Activated T-helper 17 cell treated with anti-CD3 and anti-CD28 coated beads, Interleukin-2, amount 50 U/mL, for 72 hours (primary cell): ENCODE data around the gene SERPINB1. TPM values are rescaled to one million over a fixed set of nuclear protein-coding genes. Genes with fewer than 3 reads are reported as not detected.

Experiments used
- ATAC-seq: fragments of 150-1000 bp; cut with Tn5 transposase; replicated peaks from 2 replicates; pipeline ENCODE4 v1.10.0; 2021; ENCODE audit warnings: mild to moderate bottlenecking, moderate library complexity
- H3K27ac Mint-ChIP-seq: one replicate; pipeline ENCODE4 v1.8.0; 2022; ENCODE audit warnings: mixed read lengths
- H3K27me3 Mint-ChIP-seq: one replicate; pipeline ENCODE4 v1.8.0; 2022; ENCODE audit warnings: mixed read lengths
- H3K36me3 Mint-ChIP-seq: one replicate; pipeline ENCODE4 v1.8.0; 2022; ENCODE audit warnings: low read depth, mild to moderate bottlenecking, mixed read lengths
- H3K4me1 Mint-ChIP-seq: one replicate; pipeline ENCODE4 v1.8.0; 2022; ENCODE audit warnings: mixed read lengths
- H3K4me3 Mint-ChIP-seq: one replicate; pipeline ENCODE4 v1.8.0; 2022; ENCODE audit warnings: mild to moderate bottlenecking, mixed read lengths
- H3K9me3 Mint-ChIP-seq: one replicate; pipeline ENCODE4 v1.8.0; 2022; ENCODE audit warnings: mixed read lengths
- total RNA-seq, 2 donors: library from RNA; stranded (reverse); gene quantifications; one replicate each; pipeline ENCODE4 v1.2.3, GENCODE V29; 2022

Gene SERPINB1
- total RNA-seq, 2 donors from 2014 or later, result 33.4 to 67.8 TPM

GRCh38 chr6:2823104-2823850 lies 18.4 kb downstream of the SERPINB1 start:
- no peaks in the 10 kb centered on the region for H3K4me1 Mint-ChIP-seq
- no peak overlapping the region for H3K27ac Mint-ChIP-seq
- no peak overlapping the region for H3K4me3 Mint-ChIP-seq
- H3K36me3 Mint-ChIP-seq, result no peaks in the 10 kb centered on the region
- ATAC-seq, result no peak
- no peaks in the 10 kb centered on the region for H3K9me3 Mint-ChIP-seq
- H3K27me3 Mint-ChIP-seq, result no peaks in the 10 kb centered on the region

- Mint-ChIP-seq H3K4me3 (no peak overlapping the region), H3K36me3 (no peaks in the 10 kb centered on the region), H3K27ac (no peak overlapping the region), H3K4me1 (peaks cover 5% of the 10 kb centered on the region), H3K9me3 (no peaks in the 10 kb centered on the region), H3K27me3 (no peaks in the 10 kb centered on the region)
- ATAC-seq, result no peak
These were observed 20.1 kb downstream of the SERPINB1 start for GRCh38 chr6:2821554-2821953.

DNA sequence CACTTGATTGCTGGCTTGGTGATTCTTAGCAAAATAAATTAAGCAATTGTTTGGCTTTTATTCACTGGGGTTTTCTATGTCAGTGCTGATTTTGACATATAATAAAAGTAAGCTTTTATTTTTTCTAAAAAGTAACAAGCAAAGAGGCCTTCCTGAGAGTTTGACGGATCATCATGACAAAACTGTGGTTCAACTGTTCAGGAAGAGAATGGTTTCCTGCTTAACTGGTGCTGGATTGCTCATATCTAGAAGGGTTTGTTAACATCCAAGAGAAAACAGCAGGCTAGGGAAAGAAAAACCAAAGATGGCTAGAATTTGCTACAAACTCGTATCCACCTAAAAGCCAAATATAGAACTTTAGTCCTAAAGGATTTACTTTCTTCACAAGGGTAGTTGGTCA lies 21.2 kb downstream of the SERPINB1 start:
- H3K4me3 Mint-ChIP-seq, result no peak overlapping the region
- no peak overlapping the region for H3K27ac Mint-ChIP-seq
- ATAC-seq, result no peak
- H3K9me3 Mint-ChIP-seq, result no peaks in the 10 kb centered on the region
- H3K36me3 Mint-ChIP-seq, result no peaks in the 10 kb centered on the region
- no peaks in the 10 kb centered on the region for H3K27me3 Mint-ChIP-seq
- H3K4me1 Mint-ChIP-seq, result peaks cover 5% of the 10 kb centered on the region

DNA sequence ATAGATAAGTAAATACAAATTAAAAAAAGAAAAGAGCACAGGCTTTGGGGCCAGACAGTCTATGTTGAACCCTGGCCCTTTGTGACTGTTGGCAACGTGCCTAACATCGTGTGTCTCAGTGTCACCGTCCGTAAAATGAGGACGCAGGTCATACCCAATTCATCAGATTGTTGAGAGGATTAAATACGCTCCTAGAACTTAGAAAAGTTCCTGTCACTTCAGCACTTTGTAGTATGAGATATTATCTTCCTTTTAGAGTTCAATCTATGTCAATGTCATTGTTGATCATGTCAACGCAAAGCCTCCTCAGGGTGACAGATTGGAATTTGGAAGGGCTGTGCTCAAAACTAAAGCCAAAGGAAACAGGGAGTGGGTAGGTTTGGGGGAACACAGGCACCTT lies 21.7 kb downstream of the SERPINB1 start:
- Mint-ChIP-seq H3K4me3 (no peak overlapping the region), H3K9me3 (no peaks in the 10 kb centered on the region), H3K27ac (no peak overlapping the region)

GRCh38 chr6:2819115-2819514 lies 22.5 kb downstream of the SERPINB1 start:
- Mint-ChIP-seq H3K27ac (no peak overlapping the region), H3K36me3 (no peaks in the 10 kb centered on the region), H3K4me1 (peaks cover 5% of the 10 kb centered on the region), H3K9me3 (no peaks in the 10 kb centered on the region), H3K4me3 (no peak overlapping the region), H3K27me3 (no peaks in the 10 kb centered on the region)
- no peak for ATAC-seq

More for the DNA sequence above, 21.7 kb downstream of the SERPINB1 start:
- ATAC-seq, result no peak
- Mint-ChIP-seq H3K36me3 (no peaks in the 10 kb centered on the region), H3K27me3 (no peaks in the 10 kb centered on the region), H3K4me1 (peaks cover 5% of the 10 kb centered on the region)

GRCh38 chr6:2818593-2818992 lies 23.1 kb downstream of the SERPINB1 start:
- Mint-ChIP-seq H3K27ac (peak overlapping the region; percentile 11), H3K4me1 (peaks cover 5% of the 10 kb centered on the region), H3K27me3 (no peaks in the 10 kb centered on the region), H3K4me3 (no peak overlapping the region), H3K36me3 (no peaks in the 10 kb centered on the region), H3K9me3 (peaks cover 3% of the 10 kb centered on the region)
- peak; percentile 47 for ATAC-seq

DNA sequence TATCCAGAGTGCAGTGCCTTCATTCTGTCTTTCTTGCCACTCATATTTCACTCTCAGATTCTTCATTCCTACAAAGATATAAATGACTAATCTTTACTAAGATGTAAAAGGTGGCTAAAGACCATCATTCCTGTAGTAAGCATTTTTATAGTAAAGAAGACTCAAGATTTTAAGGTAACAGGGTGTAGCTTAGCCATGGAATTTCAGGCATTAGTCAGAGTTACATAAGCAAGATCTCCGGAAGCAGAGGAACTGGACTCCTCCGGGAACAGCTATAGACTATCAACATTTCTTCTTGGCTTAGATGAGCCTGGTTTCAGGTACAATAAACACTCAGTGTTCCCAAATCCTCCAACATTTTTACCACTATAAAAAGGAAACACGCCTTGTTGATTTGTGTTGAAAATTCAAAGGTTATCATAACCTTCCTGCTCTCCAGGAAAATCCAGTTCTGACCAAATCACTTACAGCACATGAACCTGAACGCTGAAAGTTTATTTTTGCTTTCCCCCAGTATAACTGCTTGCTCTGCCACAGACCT lies 23.7 kb downstream of the SERPINB1 start:
- no peaks in the 10 kb centered on the region for H3K27me3 Mint-ChIP-seq
- peaks cover 3% of the 10 kb centered on the region for H3K9me3 Mint-ChIP-seq
- H3K4me1 Mint-ChIP-seq, result peaks cover 5% of the 10 kb centered on the region
- peak; percentile 75 for ATAC-seq
- H3K36me3 Mint-ChIP-seq, result no peaks in the 10 kb centered on the region
- H3K27ac Mint-ChIP-seq, result peak overlapping the region; percentile 11
- no peak overlapping the region for H3K4me3 Mint-ChIP-seq

- Mint-ChIP-seq H3K4me1 (peaks cover 5% of the 10 kb centered on the region), H3K4me3 (no peak overlapping the region), H3K9me3 (peaks cover 3% of the 10 kb centered on the region), H3K36me3 (no peaks in the 10 kb centered on the region), H3K27me3 (no peaks in the 10 kb centered on the region), H3K27ac (no peak overlapping the region)
- no peak for ATAC-seq
These were observed 25.5 kb downstream of the SERPINB1 start for GRCh38 chr6:2816158-2816557.

DNA sequence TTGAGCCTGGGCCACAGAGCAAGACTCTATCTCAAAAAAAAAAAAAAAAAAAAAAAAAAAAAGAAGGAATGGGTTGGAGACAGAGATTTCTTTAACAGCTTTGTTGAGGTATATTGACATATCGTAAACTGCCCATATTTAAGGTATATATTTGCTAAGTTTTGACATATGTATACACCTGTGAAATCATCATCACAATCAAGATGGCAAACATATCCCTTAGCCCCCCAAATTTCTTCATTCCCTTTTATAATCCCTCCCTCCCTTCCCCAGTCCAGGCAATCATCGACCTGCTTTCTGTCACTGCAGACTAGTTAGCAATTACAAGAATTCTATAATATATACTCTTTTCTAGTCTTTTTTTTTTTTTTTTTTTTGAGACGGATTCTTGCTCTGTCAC lies 29.0 kb downstream of the SERPINB1 start:
- no peaks in the 10 kb centered on the region for H3K36me3 Mint-ChIP-seq
- no peak overlapping the region for H3K4me3 Mint-ChIP-seq
- peaks cover 15% of the 10 kb centered on the region for H3K4me1 Mint-ChIP-seq
- ATAC-seq, result no peak
- peaks cover 3% of the 10 kb centered on the region for H3K9me3 Mint-ChIP-seq
- no peak overlapping the region for H3K27ac Mint-ChIP-seq
- no peaks in the 10 kb centered on the region for H3K27me3 Mint-ChIP-seq

GRCh38 chr6:2810092-2810671 lies 31.5 kb downstream of the SERPINB1 start:
- peaks cover 3% of the 10 kb centered on the region for H3K9me3 Mint-ChIP-seq
- peaks cover 10% of the 10 kb centered on the region for H3K4me1 Mint-ChIP-seq
- no peaks in the 10 kb centered on the region for H3K27me3 Mint-ChIP-seq
- peak; percentile 93 for ATAC-seq
- H3K36me3 Mint-ChIP-seq, result no peaks in the 10 kb centered on the region
- H3K4me3 Mint-ChIP-seq, result no peak overlapping the region
- H3K27ac Mint-ChIP-seq, result peak overlapping the region; percentile 13

- Mint-ChIP-seq H3K36me3 (no peaks in the 10 kb centered on the region), H3K27me3 (no peaks in the 10 kb centered on the region), H3K4me3 (no peak overlapping the region), H3K9me3 (peaks cover 3% of the 10 kb centered on the region), H3K4me1 (peaks cover 10% of the 10 kb centered on the region), H3K27ac (no peak overlapping the region)
- no peak for ATAC-seq
These were observed 32.6 kb downstream of the SERPINB1 start for GRCh38 chr6:2809015-2809414.

DNA sequence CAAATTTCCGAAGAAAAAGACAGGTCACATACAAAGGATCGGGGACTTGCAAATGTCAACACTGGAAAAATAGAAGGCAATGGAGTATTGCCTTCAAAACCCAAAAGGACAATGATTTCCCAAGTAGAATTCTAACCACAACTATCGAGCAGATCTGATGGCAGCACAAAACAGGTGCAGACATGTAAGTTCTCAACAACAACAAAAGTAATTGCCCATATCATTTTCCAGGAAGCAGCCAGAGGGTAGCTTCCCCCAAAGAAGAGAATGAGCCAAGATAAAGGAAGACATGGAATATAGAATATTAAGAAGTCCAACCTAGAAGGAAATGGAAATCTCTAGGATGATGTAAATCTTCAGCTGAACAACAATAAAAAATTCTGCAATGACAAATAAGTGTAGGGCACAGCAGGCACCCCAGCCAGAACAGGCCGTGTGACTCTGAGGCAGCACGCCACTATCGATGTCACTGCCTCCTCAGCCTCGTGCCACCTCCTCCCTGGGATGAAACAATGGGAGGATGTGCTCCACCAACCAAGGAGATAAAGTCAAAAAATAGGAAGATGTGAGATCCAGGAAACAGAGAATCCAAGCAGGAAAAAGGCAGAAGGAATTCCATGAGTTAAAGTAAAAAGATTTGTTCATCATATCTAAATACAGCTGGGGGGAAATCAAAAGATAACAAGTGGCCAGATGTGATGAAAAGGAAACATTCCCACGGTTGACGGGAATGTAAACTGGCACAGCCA lies 34.1 kb downstream of the SERPINB1 start:
- Mint-ChIP-seq H3K27ac (no peak overlapping the region), H3K4me1 (peaks cover 10% of the 10 kb centered on the region), H3K27me3 (no peaks in the 10 kb centered on the region), H3K36me3 (no peaks in the 10 kb centered on the region), H3K9me3 (no peaks in the 10 kb centered on the region), H3K4me3 (no peak overlapping the region)
- ATAC-seq, result no peak

DNA sequence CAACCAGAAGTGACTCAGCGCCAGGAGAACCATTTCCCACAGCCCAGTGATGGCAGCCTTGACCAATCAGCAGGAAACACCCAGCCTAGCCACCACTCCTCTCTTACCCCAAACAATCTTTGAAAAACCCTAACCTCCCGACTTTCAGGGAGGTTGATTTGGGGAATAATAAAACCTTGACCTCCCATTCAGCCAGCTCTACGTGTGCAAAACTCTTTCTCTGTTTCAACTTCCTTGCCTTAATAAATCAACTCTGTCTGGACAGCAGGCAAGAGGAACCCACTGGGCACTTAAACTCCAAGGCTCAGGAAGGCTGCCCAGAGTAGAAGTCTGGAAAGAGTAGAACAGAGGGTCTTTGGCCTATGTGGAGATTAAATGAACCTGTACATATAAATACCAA lies 35.0 kb downstream of the SERPINB1 start:
- no peaks in the 10 kb centered on the region for H3K27me3 Mint-ChIP-seq
- H3K4me3 Mint-ChIP-seq, result no peak overlapping the region
- no peak overlapping the region for H3K27ac Mint-ChIP-seq
- no peaks in the 10 kb centered on the region for H3K9me3 Mint-ChIP-seq
- no peak for ATAC-seq
- peaks cover 10% of the 10 kb centered on the region for H3K4me1 Mint-ChIP-seq
- H3K36me3 Mint-ChIP-seq, result no peaks in the 10 kb centered on the region

- ATAC-seq, result no peak
- Mint-ChIP-seq H3K27ac (no peak overlapping the region), H3K9me3 (no peaks in the 10 kb centered on the region), H3K27me3 (no peaks in the 10 kb centered on the region), H3K36me3 (no peaks in the 10 kb centered on the region), H3K4me3 (no peak overlapping the region), H3K4me1 (peaks cover 9% of the 10 kb centered on the region)
These were observed 36.6 kb downstream of the SERPINB1 start for GRCh38 chr6:2805031-2805430.

DNA sequence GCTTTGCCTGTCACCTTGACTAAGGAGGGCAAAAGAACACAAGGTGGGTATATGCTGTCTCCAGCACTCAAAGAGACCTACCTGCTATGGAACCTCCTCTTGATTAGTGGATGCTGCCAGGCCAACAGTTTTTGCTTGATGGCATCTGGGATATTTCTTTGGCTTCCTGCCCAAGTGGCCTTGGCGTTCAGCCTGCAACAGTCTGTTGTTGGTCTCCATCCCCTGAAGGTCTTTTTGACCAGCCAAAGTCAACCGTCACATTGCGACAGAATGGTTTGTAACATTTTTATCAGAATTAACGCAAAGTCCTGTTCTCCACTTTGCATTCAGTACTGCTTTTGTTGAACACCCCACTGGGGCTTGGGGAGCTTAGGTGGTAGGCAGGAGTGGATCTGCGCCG lies 37.1 kb downstream of the SERPINB1 start:
- no peak for ATAC-seq
- H3K36me3 Mint-ChIP-seq, result no peaks in the 10 kb centered on the region
- no peak overlapping the region for H3K4me3 Mint-ChIP-seq
- H3K9me3 Mint-ChIP-seq, result no peaks in the 10 kb centered on the region
- H3K27ac Mint-ChIP-seq, result no peak overlapping the region
- peaks cover 9% of the 10 kb centered on the region for H3K4me1 Mint-ChIP-seq
- H3K27me3 Mint-ChIP-seq, result no peaks in the 10 kb centered on the region
